T-helper 17 cell (primary cell): ENCODE results near the gene ME3. TPM values are rescaled to one million over a fixed set of nuclear protein-coding genes. Genes with fewer than 3 reads are reported as not detected.

Experiments
- ATAC-seq: fragments of 150-1000 bp; cut with Tn5 transposase; 2 replicates; pipeline ENCODE4 v1.10.0; 2021; ENCODE audit warnings: mild to moderate bottlenecking, moderate library complexity
- DNase-seq, 3 donors: peaks; one replicate each; pipeline versions ENCODE4 v3.0.0 to v3.0.0-alpha.2; 2020 to 2021
- H3K9me3 ChIP-seq: one replicate; pipeline ENCODE4 v1.7.0; 2013; ENCODE audit warnings: low read length, mild to moderate bottlenecking; ENCODE audit not compliant: control insufficient read depth, poor library complexity, severe bottlenecking
- H3K27ac Mint-ChIP-seq: one replicate; pipeline ENCODE4 v1.8.0; 2022; ENCODE audit warnings: mild to moderate bottlenecking, moderate library complexity, mixed read lengths
- H3K27me3 Mint-ChIP-seq: one replicate; pipeline ENCODE4 v1.8.0; 2022; ENCODE audit warnings: mixed read lengths
- H3K36me3 Mint-ChIP-seq: one replicate; pipeline ENCODE4 v1.8.0; 2022; ENCODE audit warnings: low read depth, mixed read lengths
- H3K4me1 Mint-ChIP-seq: one replicate; pipeline ENCODE4 v1.8.0; 2022; ENCODE audit warnings: mild to moderate bottlenecking, mixed read lengths
- H3K4me3 Mint-ChIP-seq: one replicate; pipeline ENCODE4 v1.8.0; 2022; ENCODE audit warnings: mild to moderate bottlenecking, moderate library complexity, mixed read lengths
- total RNA-seq, 4 donors: library from RNA in 2 of 4; stranded (reverse) in 2 of 4; gene quantifications; one replicate each; pipeline ENCODE4 v1.2.3 and lab custom pipeline; 2022 to 2026

ME3 gene
- total RNA-seq, 2 donors from 2014 or later, result 2.7 to 3.3 TPM

GRCh38 chr11:86492370-86493010, 179.9 kb downstream of the ME3 start:
- no peaks in the 10 kb centered on the region for H3K4me1 Mint-ChIP-seq
- H3K9me3 ChIP-seq, result no peaks in the 10 kb centered on the region
- H3K27me3 Mint-ChIP-seq, result no peaks in the 10 kb centered on the region
- no peak for DNase-seq
- no peak overlapping the region for H3K27ac Mint-ChIP-seq
- H3K4me3 Mint-ChIP-seq, result no peak overlapping the region
- no peak for ATAC-seq
- no peaks in the 10 kb centered on the region for H3K36me3 Mint-ChIP-seq

DNA sequence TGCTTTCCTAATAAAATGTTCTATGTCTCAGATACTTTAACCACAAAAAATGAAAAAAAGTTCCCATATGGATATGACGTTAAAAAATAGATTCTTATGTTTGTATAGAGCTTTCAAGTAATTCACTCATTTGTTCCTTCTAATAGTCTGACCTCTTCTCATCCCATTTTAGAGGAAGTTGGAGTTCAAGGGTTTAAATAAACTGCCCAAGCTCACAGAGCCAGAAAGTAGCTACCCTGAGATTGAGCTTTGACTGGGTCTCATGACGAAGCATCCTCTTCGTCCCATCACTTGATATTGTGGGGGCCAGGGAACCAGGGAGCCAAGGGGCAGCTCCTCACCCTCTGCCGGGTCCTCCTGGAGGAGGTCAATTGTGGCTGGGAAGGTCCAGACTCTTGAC, 181.4 kb downstream of the ME3 start:
- DNase-seq, result no peak
- Mint-ChIP-seq H3K36me3 (no peaks in the 10 kb centered on the region), H3K27me3 (no peaks in the 10 kb centered on the region), H3K4me3 (no peak overlapping the region), H3K27ac (no peak overlapping the region), H3K4me1 (no peaks in the 10 kb centered on the region)
- no peak for ATAC-seq
- no peaks in the 10 kb centered on the region for H3K9me3 ChIP-seq

DNA sequence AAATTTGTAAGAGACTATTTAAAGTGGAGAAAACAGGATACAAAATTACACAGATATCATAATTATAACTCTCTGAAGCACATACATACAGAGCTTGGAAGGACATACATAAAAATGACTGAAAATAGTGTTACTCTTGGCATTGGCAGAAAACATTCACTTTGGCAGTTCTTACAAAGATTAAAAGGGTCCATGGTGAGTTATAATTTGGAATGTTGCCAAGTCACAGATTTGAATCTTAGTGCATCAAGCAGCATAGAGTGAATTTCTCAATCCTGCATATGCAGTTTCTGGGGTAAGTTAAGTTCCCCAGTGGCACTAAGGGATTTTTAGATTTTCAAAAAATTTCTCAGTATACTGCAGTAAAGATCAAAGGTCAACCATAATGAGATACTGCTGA, 181.8 kb downstream of the ME3 start:
- no peak for DNase-seq
- Mint-ChIP-seq H3K27me3 (no peaks in the 10 kb centered on the region), H3K4me3 (no peak overlapping the region), H3K27ac (no peak overlapping the region), H3K36me3 (no peaks in the 10 kb centered on the region), H3K4me1 (no peaks in the 10 kb centered on the region)
- H3K9me3 ChIP-seq, result no peaks in the 10 kb centered on the region
- ATAC-seq, result no peak

GRCh38 chr11:86489442-86489841, 183.0 kb downstream of the ME3 start:
- Mint-ChIP-seq H3K27me3 (no peaks in the 10 kb centered on the region), H3K4me3 (no peak overlapping the region), H3K4me1 (no peaks in the 10 kb centered on the region), H3K36me3 (no peaks in the 10 kb centered on the region), H3K27ac (no peak overlapping the region)
- ATAC-seq (no peak), DNase-seq (no peak)
- H3K9me3 ChIP-seq, result no peaks in the 10 kb centered on the region

GRCh38 chr11:86488553-86488952, 183.9 kb downstream of the ME3 start:
- H3K9me3 ChIP-seq, result no peaks in the 10 kb centered on the region
- ATAC-seq (no peak), DNase-seq (no peak)
- Mint-ChIP-seq H3K27ac (no peak overlapping the region), H3K4me1 (no peaks in the 10 kb centered on the region), H3K27me3 (no peaks in the 10 kb centered on the region), H3K36me3 (no peaks in the 10 kb centered on the region), H3K4me3 (no peak overlapping the region)

DNA sequence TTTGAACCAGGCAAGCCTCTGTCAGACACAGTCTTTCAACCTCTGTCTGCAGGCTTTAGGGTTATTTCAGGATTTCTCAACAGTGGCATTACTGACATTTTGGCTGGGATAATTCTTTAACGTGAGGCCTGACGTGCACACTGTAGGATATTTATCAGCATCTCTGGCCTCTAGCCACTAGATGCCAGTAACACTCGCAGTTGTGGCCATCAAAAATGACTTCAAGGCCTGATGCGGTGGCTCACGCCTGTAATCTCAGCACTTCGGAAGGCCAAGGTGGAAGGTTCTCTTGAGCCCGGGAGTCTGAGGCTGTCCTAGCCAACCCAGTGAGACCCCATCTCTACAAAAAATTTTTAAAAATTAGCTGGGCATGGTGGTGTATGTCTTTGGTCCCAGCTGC, 184.7 kb downstream of the ME3 start:
- DNase-seq (no peak), ATAC-seq (no peak)
- Mint-ChIP-seq H3K4me1 (no peaks in the 10 kb centered on the region), H3K27me3 (no peaks in the 10 kb centered on the region), H3K36me3 (no peaks in the 10 kb centered on the region), H3K4me3 (no peak overlapping the region), H3K27ac (no peak overlapping the region)
- H3K9me3 ChIP-seq, result no peaks in the 10 kb centered on the region

GRCh38 chr11:86486261-86487030, 186.0 kb downstream of the ME3 start:
- no peak for DNase-seq
- H3K9me3 ChIP-seq, result no peaks in the 10 kb centered on the region
- Mint-ChIP-seq H3K36me3 (no peaks in the 10 kb centered on the region), H3K27ac (no peak overlapping the region), H3K4me3 (no peak overlapping the region), H3K4me1 (no peaks in the 10 kb centered on the region), H3K27me3 (no peaks in the 10 kb centered on the region)
- ATAC-seq, result no peak

DNA sequence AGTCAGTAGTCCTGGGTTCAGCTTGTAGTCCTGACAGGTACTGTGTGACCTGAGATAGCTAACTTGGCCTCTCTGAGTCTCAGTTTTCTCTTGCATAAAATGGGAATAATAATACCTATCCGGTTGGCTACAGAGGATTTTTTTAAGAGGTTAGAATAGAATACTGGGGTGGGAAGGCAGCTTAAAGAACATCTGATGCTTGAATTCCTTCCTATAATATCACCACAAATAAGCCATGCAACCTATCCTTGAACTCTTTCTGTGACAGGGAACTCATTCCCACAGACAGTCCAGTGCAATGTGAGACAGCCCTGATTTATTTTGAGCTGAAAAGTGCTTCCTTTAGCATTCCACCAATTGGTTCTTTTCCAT, 187.6 kb downstream of the ME3 start:
- no peaks in the 10 kb centered on the region for H3K27me3 Mint-ChIP-seq
- H3K27ac Mint-ChIP-seq, result no peak overlapping the region
- H3K9me3 ChIP-seq, result no peaks in the 10 kb centered on the region
- no peak for ATAC-seq
- no peak for DNase-seq
- H3K4me3 Mint-ChIP-seq, result no peak overlapping the region
- no peaks in the 10 kb centered on the region for H3K4me1 Mint-ChIP-seq
- no peaks in the 10 kb centered on the region for H3K36me3 Mint-ChIP-seq

GRCh38 chr11:86483940-86484794, 188.2 kb downstream of the ME3 start:
- ATAC-seq (no peak), DNase-seq (no peak)
- no peak overlapping the region for H3K4me3 Mint-ChIP-seq
- no peak overlapping the region for H3K27ac Mint-ChIP-seq
- no peaks in the 10 kb centered on the region for H3K27me3 Mint-ChIP-seq
- H3K4me1 Mint-ChIP-seq, result no peaks in the 10 kb centered on the region
- no peaks in the 10 kb centered on the region for H3K9me3 ChIP-seq
- no peaks in the 10 kb centered on the region for H3K36me3 Mint-ChIP-seq

DNA sequence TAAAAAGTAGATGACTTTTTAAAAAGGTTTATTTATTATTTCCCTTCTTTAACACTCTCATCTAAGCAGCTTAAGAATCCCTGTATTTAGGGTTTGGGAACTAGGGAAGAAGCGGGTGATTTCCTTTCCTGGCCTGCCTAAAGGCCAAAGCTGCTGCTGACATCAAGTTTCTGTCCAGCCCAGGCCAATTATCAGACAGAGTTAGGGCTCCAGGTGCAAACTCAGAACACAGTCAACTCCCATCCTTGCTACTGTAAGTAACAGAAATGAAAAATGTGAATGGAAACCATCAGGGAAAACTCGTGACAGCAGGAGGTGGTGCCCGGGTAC, 188.8 kb downstream of the ME3 start:
- H3K27me3 Mint-ChIP-seq, result no peaks in the 10 kb centered on the region
- ATAC-seq (no peak), DNase-seq (no peak)
- no peak overlapping the region for H3K27ac Mint-ChIP-seq
- no peaks in the 10 kb centered on the region for H3K4me1 Mint-ChIP-seq
- H3K9me3 ChIP-seq, result no peaks in the 10 kb centered on the region
- H3K4me3 Mint-ChIP-seq, result no peak overlapping the region
- no peaks in the 10 kb centered on the region for H3K36me3 Mint-ChIP-seq

- H3K9me3 ChIP-seq, result no peaks in the 10 kb centered on the region
- DNase-seq (no peak), ATAC-seq (no peak)
- Mint-ChIP-seq H3K4me3 (no peak overlapping the region), H3K27ac (no peak overlapping the region), H3K4me1 (no peaks in the 10 kb centered on the region), H3K36me3 (no peaks in the 10 kb centered on the region), H3K27me3 (no peaks in the 10 kb centered on the region)
Observed at GRCh38 chr11:86482692-86483091, 189.7 kb downstream of the ME3 start.

DNA sequence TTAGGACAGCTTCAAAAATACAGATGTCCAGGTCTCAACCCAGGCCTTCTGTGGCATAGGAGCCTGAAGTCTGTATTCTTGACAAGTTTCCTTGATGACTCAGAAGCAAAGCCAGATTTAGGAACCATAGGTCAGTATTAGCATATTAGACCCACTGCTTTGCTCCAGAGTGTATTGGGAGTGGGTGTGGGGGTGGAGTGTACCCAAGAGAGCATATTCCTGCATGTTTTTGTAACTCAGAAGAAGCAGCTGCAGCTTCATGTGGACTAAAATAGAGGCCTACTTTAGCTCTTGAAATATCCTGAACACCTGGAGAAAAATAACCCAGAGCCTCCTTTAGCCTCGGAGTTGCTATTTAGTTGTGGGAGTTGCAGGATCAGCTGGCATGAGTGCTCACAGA, 191.0 kb downstream of the ME3 start:
- Mint-ChIP-seq H3K4me1 (no peaks in the 10 kb centered on the region), H3K27me3 (no peaks in the 10 kb centered on the region)

GRCh38 chr11:86478348-86478747, 194.1 kb downstream of the ME3 start:
- no peak for ATAC-seq
- no peak overlapping the region for H3K27ac Mint-ChIP-seq
- H3K4me3 Mint-ChIP-seq, result no peak overlapping the region
- no peaks in the 10 kb centered on the region for H3K9me3 ChIP-seq
- no peaks in the 10 kb centered on the region for H3K36me3 Mint-ChIP-seq
- H3K4me1 Mint-ChIP-seq, result no peaks in the 10 kb centered on the region
- no peaks in the 10 kb centered on the region for H3K27me3 Mint-ChIP-seq
- no peak for DNase-seq

More for the DNA sequence above, 191.0 kb downstream of the ME3 start:
- no peaks in the 10 kb centered on the region for H3K9me3 ChIP-seq
- ATAC-seq (no peak), DNase-seq (no peak)
- H3K36me3 Mint-ChIP-seq, result no peaks in the 10 kb centered on the region
- H3K4me3 Mint-ChIP-seq, result no peak overlapping the region
- no peak overlapping the region for H3K27ac Mint-ChIP-seq
